ENCODE measurements around the gene ITPKA. TPM values are rescaled to one million over a fixed set of nuclear protein-coding genes. Genes with fewer than 3 reads are reported as not detected.

ITPKA gene
- total and polyA plus RNA-seq, 2 experiments from 2014 or later: 0.14 to 0.43 TPM

DNA sequence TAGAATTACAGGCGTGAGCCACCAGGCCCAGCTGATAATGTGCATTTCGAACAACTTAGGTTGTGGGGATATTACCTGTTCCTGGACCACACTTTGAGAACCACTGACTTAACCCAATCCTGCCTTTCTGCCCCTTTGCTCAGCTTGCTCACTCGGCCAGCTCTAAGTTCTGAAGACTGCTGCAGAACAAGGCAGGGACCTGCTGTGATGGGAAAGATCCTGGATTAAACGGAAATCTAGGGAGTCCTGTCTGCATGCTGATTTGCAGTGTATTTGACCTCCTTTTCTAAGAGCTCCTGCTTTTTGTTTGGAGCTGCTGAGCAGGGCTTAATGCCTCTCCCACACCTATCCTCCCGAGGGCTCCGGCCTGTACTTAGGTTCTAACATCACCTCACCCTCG, 17.1 kb downstream of the ITPKA start:
- in situ Hi-C loops (cut with MboI): no loop called here
- Histone ChIP-seq H3K9me3 (ENCODE audit: low read depth) (no peaks in the 10 kb centered on the region), H3K27ac (no peak overlapping the region), H3K4me2 (ENCODE audit: unreplicated experiment) (no peak overlapping the region), H3K36me3 (ENCODE audit: low read depth) (no peaks in the 10 kb centered on the region), H3K4me1 (ENCODE audit: insufficient read depth) (peaks cover 8% of the 10 kb centered on the region), H3K79me2 (ENCODE audit: insufficient read depth) (no peaks in the 10 kb centered on the region), H3K27me3 (replicated peaks; ENCODE audit: insufficient read depth) (peaks cover 30% of the 10 kb centered on the region), H3K9me2 (ENCODE audit: insufficient read depth) (no peaks in the 10 kb centered on the region), H3K9ac (no peak overlapping the region), H2AFZ (no peak overlapping the region), H3F3A (ENCODE audit: insufficient read depth) (no peaks in the 10 kb centered on the region), H4K20me1 (ENCODE audit: insufficient read depth) (no peaks in the 10 kb centered on the region), H3K4me3 (no peak overlapping the region)
- 85 to 90% methylated on average over 6 to 7 of the region's 7 CpGs for WGBS, 2 experiments (ENCODE audit: low coverage in 1 of 2, low lambda C conversion rate in 2 of 2, missing lambda C conversion rate in 2 of 2)
- DNase-seq: no peak
- no peak for TF ChIP-seq EZH2 (IDR thresholded peaks at IDR 0.05; ENCODE audit: insufficient read depth, poor library complexity, severe bottlenecking)

DNA sequence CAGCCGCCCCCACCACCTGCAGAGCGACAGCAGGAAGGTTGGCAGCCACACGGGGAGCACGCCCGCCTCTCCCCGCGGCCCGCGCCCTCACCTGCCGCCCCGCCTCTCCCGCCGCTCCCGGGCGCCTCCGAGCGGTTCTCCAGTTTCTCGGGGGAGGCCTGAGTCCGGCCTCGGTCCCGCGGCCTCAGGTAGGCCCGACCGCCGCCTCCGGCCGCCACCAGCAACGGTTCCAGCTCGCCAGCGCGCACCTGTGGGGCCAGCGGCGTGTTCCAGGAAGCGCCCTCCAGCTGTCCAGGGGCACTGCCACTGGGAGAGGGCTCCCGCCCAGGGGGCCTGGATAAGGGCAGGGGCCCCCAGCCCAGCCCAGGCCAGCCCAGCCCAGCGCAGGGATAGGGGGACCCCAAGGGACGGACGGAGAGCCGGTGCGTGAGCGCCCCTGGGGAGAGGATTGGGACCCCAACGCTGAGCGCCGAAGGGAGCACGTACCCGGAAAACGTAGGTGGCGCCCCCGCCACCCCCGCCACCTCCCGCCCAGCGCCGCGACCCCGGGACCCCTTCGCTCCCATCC, 17.7 kb downstream of the ITPKA start:
- DNase-seq: no peak
- H3K4me2 ChIP-seq (ENCODE audit: unreplicated experiment): no peak overlapping the region
- no peak overlapping the region for H2AFZ ChIP-seq
- no peaks in the 10 kb centered on the region for H3K36me3 ChIP-seq (ENCODE audit: low read depth)
- peaks cover 8% of the 10 kb centered on the region for H3K4me1 ChIP-seq (ENCODE audit: insufficient read depth)
- TF ChIP-seq EZH2phosphoT487 (IDR thresholded peaks at IDR 0.05; ENCODE audit: insufficient read depth, low read depth) (no peak), EZH2 (IDR thresholded peaks at IDR 0.05; ENCODE audit: insufficient read depth, poor library complexity, severe bottlenecking) (no peak)
- WGBS, 2 experiments (ENCODE audit: low coverage in 1 of 2, low lambda C conversion rate in 2 of 2, missing lambda C conversion rate in 2 of 2): 28% methylated on average over 34 to 49 of the region's 56 CpGs
- no peak overlapping the region for H3K4me3 ChIP-seq
- no peaks in the 10 kb centered on the region for H3K9me2 ChIP-seq (ENCODE audit: insufficient read depth)
- in situ Hi-C loops (cut with MboI): no loop called here
- no peaks in the 10 kb centered on the region for H4K20me1 ChIP-seq (ENCODE audit: insufficient read depth)
- no peaks in the 10 kb centered on the region for H3K79me2 ChIP-seq (ENCODE audit: insufficient read depth)
- H3K9me3 ChIP-seq (ENCODE audit: low read depth): no peaks in the 10 kb centered on the region
- no peak overlapping the region for H3K27ac ChIP-seq
- peaks cover 30% of the 10 kb centered on the region for H3K27me3 ChIP-seq (replicated peaks; ENCODE audit: insufficient read depth)
- no peaks in the 10 kb centered on the region for H3F3A ChIP-seq (ENCODE audit: insufficient read depth)
- no peak overlapping the region for H3K9ac ChIP-seq

DNA sequence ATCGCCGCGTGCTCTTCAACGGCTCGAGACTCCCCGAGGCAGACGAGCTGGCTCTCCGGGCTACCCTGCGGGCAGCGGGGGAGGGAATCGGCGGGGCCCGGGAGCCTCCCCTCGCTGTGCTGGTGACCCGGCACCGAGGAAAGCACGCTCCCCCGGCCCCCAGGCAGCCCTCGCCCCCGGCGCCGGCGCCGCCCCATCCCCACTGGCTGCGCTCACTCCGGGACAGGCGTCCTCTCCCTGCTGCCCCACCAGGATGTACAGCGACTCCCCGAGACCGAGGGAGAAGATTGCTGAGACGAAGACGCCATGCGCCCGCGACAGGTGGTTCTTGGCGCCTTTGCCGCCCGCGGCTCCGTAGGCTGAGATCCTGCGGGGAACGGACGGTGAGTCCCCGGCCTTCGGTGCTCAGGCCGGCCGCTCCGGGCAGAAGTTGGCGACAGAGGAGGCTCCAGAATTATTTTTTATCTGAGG, 18.3 kb downstream of the ITPKA start:
- Histone ChIP-seq H3K27ac (no peak overlapping the region), H3K9me3 (ENCODE audit: low read depth) (no peaks in the 10 kb centered on the region), H4K20me1 (ENCODE audit: insufficient read depth) (no peaks in the 10 kb centered on the region), H3K27me3 (replicated peaks; ENCODE audit: insufficient read depth) (peaks cover 30% of the 10 kb centered on the region), H3K79me2 (ENCODE audit: insufficient read depth) (no peaks in the 10 kb centered on the region), H2AFZ (no peak overlapping the region), H3K9ac (no peak overlapping the region), H3K4me3 (no peak overlapping the region), H3F3A (ENCODE audit: insufficient read depth) (no peaks in the 10 kb centered on the region), H3K4me2 (ENCODE audit: unreplicated experiment) (peak overlapping the region; percentile 46), H3K4me1 (ENCODE audit: insufficient read depth) (peaks cover 8% of the 10 kb centered on the region), H3K36me3 (ENCODE audit: low read depth) (no peaks in the 10 kb centered on the region), H3K9me2 (ENCODE audit: insufficient read depth) (no peaks in the 10 kb centered on the region)
- in situ Hi-C loops (cut with MboI): no loop called here
- 0 out of 2 replicates have a peak, but pooled peaks have one; percentile 41 for TF ChIP-seq EZH2phosphoT487 (IDR thresholded peaks at IDR 0.05; ENCODE audit: insufficient read depth, low read depth)
- TF ChIP-seq EZH2 (IDR thresholded peaks at IDR 0.05; ENCODE audit: insufficient read depth, poor library complexity, severe bottlenecking): no peak
- no peak for DNase-seq
- 4 to 6% methylated on average over 47 to 48 of the region's 49 CpGs for WGBS, 2 experiments (ENCODE audit: low coverage in 1 of 2, low lambda C conversion rate in 2 of 2, missing lambda C conversion rate in 2 of 2)

DNA sequence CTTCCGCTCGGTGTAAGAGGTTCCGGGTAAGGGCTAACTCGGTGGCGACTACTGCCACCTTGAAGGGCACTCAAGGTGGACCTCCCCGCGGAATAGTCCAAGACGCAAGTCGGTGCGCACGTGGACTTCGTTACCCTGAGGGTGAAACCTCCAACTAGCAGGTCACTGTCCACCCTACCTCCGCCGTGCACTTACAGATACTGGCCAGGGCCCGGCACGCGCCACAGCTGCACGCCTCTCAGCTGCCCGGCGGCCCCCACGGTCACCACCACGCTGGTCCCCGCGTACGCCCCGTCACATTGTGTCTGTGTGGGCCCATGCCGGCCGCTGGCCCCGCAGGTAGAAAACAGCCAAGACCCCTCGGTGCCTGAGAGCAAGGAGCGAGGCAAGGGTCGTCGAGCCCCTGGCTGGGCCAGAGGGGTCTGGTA, 18.9 kb downstream of the ITPKA start:
- no peak for DNase-seq
- Histone ChIP-seq H3K9me3 (ENCODE audit: low read depth) (no peaks in the 10 kb centered on the region), H3K79me2 (ENCODE audit: insufficient read depth) (no peaks in the 10 kb centered on the region), H3K36me3 (ENCODE audit: low read depth) (no peaks in the 10 kb centered on the region), H3K27ac (no peak overlapping the region), H3K27me3 (replicated peaks; ENCODE audit: insufficient read depth) (peaks cover 30% of the 10 kb centered on the region), H3K4me1 (ENCODE audit: insufficient read depth) (peaks cover 8% of the 10 kb centered on the region), H3K9me2 (ENCODE audit: insufficient read depth) (no peaks in the 10 kb centered on the region), H3K4me2 (ENCODE audit: unreplicated experiment) (peak overlapping the region; percentile 64), H4K20me1 (ENCODE audit: insufficient read depth) (no peaks in the 10 kb centered on the region), H3F3A (ENCODE audit: insufficient read depth) (no peaks in the 10 kb centered on the region), H2AFZ (peak overlapping the region; percentile 35; the same call in 1 of the 2 replicates), H3K4me3 (peak overlapping the region; percentile 61), H3K9ac (no peak overlapping the region)
- in situ Hi-C loops (cut with MboI): no loop called here
- TF ChIP-seq EZH2phosphoT487 (IDR thresholded peaks at IDR 0.05; ENCODE audit: insufficient read depth, low read depth) (no peak), EZH2 (IDR thresholded peaks at IDR 0.05; ENCODE audit: insufficient read depth, poor library complexity, severe bottlenecking) (no peak)
- WGBS, 2 experiments (ENCODE audit: low coverage in 1 of 2, low lambda C conversion rate in 2 of 2, missing lambda C conversion rate in 2 of 2): 6 to 12% methylated on average over 29 to 33 of the region's 33 CpGs
